K562 treated with DMSO at 1 percent for 24 hours (cell line): ENCODE results near the gene HTRA2. TPM values are rescaled to one million over a fixed set of nuclear protein-coding genes. Genes with fewer than 3 reads are reported as not detected.

ENCODE experiments used
- total RNA-seq: library from RNA; unstranded; fragments of 300-600 nt; gene quantifications from 2 replicates; pipeline ENCODE4 v1.2.3, GENCODE V29; 2022; ENCODE audit warnings: low read depth; ENCODE audit not compliant: insufficient read depth

The HTRA2 gene
- total RNA-seq: 71.6 and 75.8 TPM in 2 replicates

GRCh38 chr2:74529357-74530238 is at the start of gene HTRA2, which contains the start of gene AUP1:
HTRA2 (plus strand) TSS chr2:74529933; CDS start chr2:74530007, 74 bp downstream.
AUP1 (minus strand) TSS chr2:74529706; CDS start chr2:74529629, 77 bp downstream.

GRCh38 chr2:74482801-74483674 is 46.7 kb upstream of the HTRA2 start, which contains the start of the genes CCDC142 and TTC31:
CCDC142 (minus strand) TSS chr2:74482998; CDS start chr2:74482837, 161 bp downstream.
TTC31 (plus strand) TSS chr2:74483081; CDS start chr2:74483096, 15 bp downstream.

DNA sequence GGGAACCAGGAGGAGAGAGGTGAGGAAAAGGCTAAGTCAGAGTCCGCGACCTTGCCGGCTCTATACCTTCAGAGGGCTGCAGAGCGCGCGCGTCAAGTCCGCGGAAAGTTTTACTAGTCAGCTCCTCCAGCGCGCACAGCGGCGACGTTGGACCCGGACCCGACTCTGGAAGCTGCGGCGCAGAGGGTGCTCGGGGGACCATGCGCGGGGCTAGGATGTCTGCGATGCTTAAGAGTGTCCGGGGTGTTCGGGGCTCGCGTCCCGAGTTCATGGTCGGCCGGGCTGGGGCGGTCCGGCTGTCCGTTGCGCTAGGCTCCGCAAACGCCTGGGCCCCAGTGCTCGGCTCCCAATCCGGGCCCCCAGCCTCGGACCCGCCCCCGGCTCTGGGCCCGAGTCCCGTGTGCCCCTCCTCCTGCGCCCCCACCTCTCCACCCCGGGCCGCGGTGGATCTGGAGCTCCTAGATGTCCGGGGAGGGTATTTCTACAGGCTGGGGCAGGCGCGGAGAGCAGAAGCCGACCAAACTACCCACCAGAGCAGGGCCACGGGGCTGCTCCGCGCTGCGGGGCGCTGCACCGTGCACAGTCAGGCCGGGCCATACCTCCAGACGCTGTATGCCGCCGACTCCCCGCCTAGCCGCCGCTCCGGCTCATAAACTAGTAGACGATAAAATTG is 30.3 kb upstream of the HTRA2 start, which contains the start of gene LBX2:
LBX2 (minus strand) TSS at position 337 of the 673 bp plus-strand sequence; CDS start at position 271, 66 bp downstream.

DNA sequence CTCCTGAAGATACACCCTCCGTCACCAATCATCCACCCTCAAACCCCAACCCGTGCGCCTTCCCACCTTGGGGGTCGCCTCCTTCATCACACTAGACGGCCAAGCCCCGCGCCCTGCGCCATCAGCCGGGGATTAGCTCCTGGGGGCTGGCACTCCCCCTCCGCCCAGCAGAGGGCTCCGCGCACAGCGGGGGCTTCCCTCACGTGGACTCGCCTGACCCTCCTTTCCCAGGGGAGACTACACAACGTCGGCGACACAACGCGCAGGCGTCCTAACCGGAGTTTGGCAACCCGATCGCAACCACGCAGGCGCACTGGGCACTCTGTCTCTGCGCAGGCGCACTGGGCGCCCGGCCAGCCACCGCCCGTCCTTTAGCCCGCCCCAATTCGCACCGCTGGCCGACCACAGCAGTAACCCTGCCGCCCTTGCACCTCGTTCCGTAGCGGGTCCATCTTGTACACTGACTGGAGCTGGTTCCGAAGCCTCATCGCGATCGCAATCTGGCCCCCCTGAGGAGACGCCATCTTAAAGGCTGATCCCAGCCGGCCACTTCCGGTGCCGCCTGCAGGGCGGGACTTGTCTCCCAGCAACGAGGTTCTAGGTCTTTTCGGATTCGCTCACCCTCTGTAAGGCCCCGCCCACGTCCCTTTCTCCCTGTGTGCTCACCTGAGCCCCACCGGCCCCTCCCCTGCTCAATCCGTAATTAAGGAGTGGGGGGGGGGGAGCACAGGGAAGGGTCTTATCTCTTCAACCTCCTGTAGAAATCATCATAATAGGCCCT is 22.4 kb upstream of the HTRA2 start, which contains the start of gene PCGF1:
PCGF1 (minus strand) TSS at position 551 of the 781 bp plus-strand sequence; CDS start at position 524, 27 bp downstream.

DNA sequence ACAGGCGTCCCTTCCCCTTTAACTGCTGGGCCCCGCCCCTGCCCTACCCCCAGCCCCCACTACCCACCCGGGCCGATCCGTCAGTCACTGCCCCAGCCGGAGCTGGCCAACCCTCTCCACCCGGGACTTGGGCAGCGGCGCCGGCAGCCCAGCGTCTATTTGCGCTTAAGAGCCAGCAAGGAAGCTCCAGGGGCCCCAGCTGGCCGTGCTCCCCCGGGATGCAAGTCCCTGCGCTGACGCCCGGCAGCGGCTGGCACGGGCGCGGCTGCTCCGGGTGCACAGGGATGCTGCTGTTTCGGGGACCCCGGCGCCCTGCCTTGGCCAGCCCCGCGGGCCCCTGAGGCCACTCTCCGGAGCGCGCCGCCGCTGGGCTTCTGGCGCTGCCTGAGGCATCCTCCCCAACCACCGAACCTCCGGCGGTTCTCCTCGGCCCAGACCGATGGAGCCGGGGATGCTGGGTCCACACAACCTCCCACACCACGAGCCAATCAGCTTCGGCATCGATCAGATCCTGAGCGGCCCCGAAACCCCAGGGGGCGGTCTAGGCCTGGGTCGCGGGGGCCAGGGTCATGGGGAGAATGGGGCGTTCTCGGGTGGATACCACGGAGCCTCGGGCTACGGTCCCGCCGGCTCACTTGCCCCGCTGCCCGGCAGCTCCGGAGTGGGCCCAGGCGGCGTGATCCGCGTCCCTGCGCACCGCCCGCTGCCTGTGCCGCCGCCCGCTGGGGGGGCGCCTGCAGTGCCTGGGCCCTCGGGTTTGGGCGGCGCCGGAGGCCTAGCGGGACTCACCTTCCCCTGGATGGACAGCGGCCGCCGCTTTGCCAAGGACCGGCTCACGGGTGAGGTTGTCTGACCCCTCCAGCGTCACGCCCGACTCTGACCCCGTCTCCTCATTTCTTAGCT is 15.1 kb upstream of the HTRA2 start, which contains the start of gene TLX2:
TLX2 (plus strand) TSS at position 83 of the 903 bp plus-strand sequence; CDS start at position 440, 357 bp downstream.

GRCh38 chr2:74525717-74526648 is 3.8 kb upstream of the HTRA2 start, which contains the start of gene DQX1:
DQX1 (minus strand) TSS chr2:74526231; CDS start chr2:74525729, 502 bp downstream.

DNA sequence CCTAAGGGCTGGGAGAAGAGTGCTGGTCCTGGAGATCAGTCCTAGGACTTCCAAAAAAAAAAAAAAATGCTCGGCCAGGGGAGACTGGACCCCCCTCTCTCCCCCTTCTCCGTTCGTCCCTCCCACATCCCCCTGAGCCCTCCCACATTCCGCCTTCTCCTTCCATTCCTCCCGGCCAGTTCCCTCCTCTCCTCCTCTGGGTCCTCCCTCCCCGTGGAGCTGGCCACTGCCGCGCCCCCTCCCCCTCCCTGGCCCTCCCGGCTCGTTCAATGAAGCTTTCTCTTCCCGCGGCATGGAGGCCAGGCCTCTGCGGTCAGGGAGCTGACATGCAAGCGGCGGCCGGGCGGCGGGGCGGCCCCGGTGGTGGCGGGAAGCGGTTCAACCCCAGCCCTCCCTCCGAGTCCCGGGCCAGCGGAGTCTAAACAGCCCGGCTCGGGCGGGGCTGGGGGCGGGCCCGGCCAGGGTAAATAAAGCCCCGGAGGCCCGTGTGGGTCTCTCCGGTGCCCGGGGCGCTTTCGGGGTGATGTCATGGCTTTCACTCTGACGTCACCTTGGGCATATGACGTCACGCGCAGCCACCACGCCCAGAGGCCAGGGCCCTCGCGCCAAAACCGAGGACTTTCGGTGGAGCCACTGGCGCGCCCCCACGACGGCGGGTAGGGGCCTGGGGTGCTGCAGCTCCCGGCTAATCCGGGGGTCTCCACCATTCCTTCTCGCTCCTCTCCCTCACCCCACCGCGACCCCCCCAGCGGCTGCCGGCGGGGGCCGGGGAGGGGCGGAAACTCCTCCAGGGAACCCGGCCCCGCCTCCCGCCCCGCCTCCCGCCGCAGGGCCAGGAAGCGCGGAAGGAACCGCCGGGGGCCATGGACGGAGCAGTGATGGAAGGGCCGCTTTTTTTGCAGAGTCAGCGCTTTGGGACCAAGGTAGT is 24.4 kb downstream of the HTRA2 start, which contains the start of the genes DOK1 and LOXL3:
DOK1 (plus strand) TSS at position 829 of the 928 bp plus-strand sequence; CDS start at position 864, 35 bp downstream.
LOXL3 (minus strand) TSS at position 51 of the 928 bp plus-strand sequence. CDS start 1,308 bp downstream, outside the sequence.

Other genes starting within 250 kb of the HTRA2 start
- 1.1 and 1.4 TPM in 2 replicates for gene SLC4A5, start 186.5 kb upstream of the HTRA2 start, total RNA-seq
- 94.7 and 97.8 TPM in 2 replicates for gene DCTN1, start 149.6 kb upstream of the HTRA2 start, total RNA-seq
- 1.5 and 1.9 TPM in 2 replicates for gene C2orf81, start 108.3 kb upstream of the HTRA2 start, total RNA-seq
- gene WDR54, start 108.2 kb upstream of the HTRA2 start, total RNA-seq: 33.5 and 34.9 TPM in 2 replicates
- gene RTKN, start 88.0 kb upstream of the HTRA2 start, total RNA-seq: 7.8 and 9.6 TPM in 2 replicates
- 8.9 and 9.7 TPM in 2 replicates for gene INO80B, start 74.8 kb upstream of the HTRA2 start, total RNA-seq
- 62.0 and 81.7 TPM in 2 replicates for gene WBP1, start 71.5 kb upstream of the HTRA2 start, total RNA-seq
- 78.8 and 82.8 TPM in 2 replicates for gene MOGS, start 64.6 kb upstream of the HTRA2 start, total RNA-seq
- 77.4 and 89.1 TPM in 2 replicates for gene MRPL53, start 57.3 kb upstream of the HTRA2 start, total RNA-seq
- gene CCDC142, start 46.9 kb upstream of the HTRA2 start, total RNA-seq: 8.3 and 9.2 TPM in 2 replicates
- 16.8 and 18.6 TPM in 2 replicates for gene TTC31, start 46.9 kb upstream of the HTRA2 start, total RNA-seq
- gene LBX2, start 30.3 kb upstream of the HTRA2 start, total RNA-seq: 14.9 and 16.7 TPM in 2 replicates
- 21.4 and 28.6 TPM in 2 replicates for gene PCGF1, start 22.2 kb upstream of the HTRA2 start, total RNA-seq
- 0.24 TPM in 1 of 2 replicates, not detected in the other for gene TLX2, start 15.5 kb upstream of the HTRA2 start, total RNA-seq
- not detected in 2 replicates for gene DQX1, start 3.7 kb upstream of the HTRA2 start, total RNA-seq
- 156 and 160 TPM in 2 replicates for gene AUP1, start 227 bp upstream of the HTRA2 start, total RNA-seq
- 0.57 and 0.78 TPM in 2 replicates for gene LOXL3, start 24.0 kb downstream of the HTRA2 start, total RNA-seq
- gene DOK1, start 24.8 kb downstream of the HTRA2 start, total RNA-seq: 49.2 and 53.4 TPM in 2 replicates
- 0.27 TPM in 1 of 2 replicates, not detected in the other for gene M1AP, start 118.4 kb downstream of the HTRA2 start, total RNA-seq
- 8.2 and 9.2 TPM in 2 replicates for gene SEMA4F, start 124.3 kb downstream of the HTRA2 start, total RNA-seq